ENCODE results near the gene OSBPL2. TPM values are rescaled to one million over a fixed set of nuclear protein-coding genes. Genes with fewer than 3 reads are reported as not detected.

Gene OSBPL2
- total RNA-seq, 1 experiment from 2014 or later, result 41.4 TPM

DNA sequence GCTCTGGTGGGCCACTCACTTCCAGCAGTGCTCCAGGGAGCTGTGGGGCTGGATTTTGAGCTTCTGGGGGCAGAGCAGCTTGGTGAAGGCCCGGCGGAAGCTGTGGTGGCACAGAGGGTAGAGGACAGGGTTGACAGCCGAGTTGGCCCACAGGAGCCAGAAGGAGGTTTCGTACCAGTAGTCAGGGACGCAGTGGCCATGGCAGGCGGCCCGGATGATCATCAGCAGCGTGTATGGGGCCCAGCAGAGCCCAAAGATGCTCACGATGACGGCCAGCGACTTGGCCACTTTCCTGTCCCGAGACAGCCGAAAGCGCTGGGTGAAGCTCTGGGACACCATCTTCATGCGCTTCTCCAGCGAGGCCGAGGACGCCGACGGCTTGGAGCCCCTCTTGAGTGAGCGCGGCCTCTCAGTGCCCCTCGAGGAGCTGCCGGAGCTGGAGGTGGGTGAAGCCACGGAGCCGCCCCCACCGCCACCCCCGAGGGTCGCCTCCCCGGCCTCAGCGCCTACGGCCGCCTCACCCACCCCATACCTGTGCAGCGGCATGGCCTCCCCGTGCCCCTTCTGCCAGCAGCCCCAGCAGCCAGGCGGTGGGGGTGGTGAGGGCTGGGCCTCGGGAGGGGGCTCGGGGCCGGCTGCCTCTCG is 22.2 kb upstream of the OSBPL2 start:
- in situ Hi-C loops (cut with HindIII; ENCODE audit: low pct_unique_long_range_greater_than_20kb, low sequenced_read_pairs), result no loop called here
- DNase-seq (ENCODE audit: low read depth, low spot score), result no peak
- TF ChIP-seq, protein P1, sequence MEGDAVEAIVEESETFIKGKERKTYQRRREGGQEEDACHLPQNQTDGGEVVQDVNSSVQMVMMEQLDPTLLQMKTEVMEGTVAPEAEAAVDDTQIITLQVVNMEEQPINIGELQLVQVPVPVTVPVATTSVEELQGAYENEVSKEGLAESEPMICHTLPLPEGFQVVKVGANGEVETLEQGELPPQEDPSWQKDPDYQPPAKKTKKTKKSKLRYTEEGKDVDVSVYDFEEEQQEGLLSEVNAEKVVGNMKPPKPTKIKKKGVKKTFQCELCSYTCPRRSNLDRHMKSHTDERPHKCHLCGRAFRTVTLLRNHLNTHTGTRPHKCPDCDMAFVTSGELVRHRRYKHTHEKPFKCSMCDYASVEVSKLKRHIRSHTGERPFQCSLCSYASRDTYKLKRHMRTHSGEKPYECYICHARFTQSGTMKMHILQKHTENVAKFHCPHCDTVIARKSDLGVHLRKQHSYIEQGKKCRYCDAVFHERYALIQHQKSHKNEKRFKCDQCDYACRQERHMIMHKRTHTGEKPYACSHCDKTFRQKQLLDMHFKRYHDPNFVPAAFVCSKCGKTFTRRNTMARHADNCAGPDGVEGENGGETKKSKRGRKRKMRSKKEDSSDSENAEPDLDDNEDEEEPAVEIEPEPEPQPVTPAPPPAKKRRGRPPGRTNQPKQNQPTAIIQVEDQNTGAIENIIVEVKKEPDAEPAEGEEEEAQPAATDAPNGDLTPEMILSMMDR (IDR thresholded peaks at IDR 0.05), result no peak
- TF ChIP-seq TCF7L2 (IDR thresholded peaks at IDR 0.05; ENCODE audit: low read depth, low read length), result no peak
- no peak for TF ChIP-seq SIN3A (IDR thresholded peaks at IDR 0.05; ENCODE audit: borderline replicate concordance, insufficient read depth, low read depth, low read length)
- Histone ChIP-seq H3K27me3 (ENCODE audit: control insufficient read depth, insufficient read depth, low read length) (no peaks in the 10 kb centered on the region), H3K27ac (ENCODE audit: low read length) (no peak overlapping the region), H3K4me3 (ENCODE audit: low read depth in 2 of 2, low read length in 2 of 2) (no peak overlapping the region), H3K4me1 (ENCODE audit: control insufficient read depth, insufficient read depth, low read length) (peaks cover 11% of the 10 kb centered on the region), H3K36me3 (ENCODE audit: control insufficient read depth, insufficient read depth, low read length) (no peaks in the 10 kb centered on the region), H3K9me3 (ENCODE audit: control insufficient read depth, insufficient read depth, low read depth, low read length) (no peaks in the 10 kb centered on the region)
- ATAC-seq, result no peak
- ChIA-PET CTCF (no interaction called here), POLR2A (no interaction called here)
- intact Hi-C loops (cut with micrococcal nuclease; ENCODE audit: unreplicated experiment), result no loop called here
- no TSS peak for BruUV-seq (replicated peaks)

DNA sequence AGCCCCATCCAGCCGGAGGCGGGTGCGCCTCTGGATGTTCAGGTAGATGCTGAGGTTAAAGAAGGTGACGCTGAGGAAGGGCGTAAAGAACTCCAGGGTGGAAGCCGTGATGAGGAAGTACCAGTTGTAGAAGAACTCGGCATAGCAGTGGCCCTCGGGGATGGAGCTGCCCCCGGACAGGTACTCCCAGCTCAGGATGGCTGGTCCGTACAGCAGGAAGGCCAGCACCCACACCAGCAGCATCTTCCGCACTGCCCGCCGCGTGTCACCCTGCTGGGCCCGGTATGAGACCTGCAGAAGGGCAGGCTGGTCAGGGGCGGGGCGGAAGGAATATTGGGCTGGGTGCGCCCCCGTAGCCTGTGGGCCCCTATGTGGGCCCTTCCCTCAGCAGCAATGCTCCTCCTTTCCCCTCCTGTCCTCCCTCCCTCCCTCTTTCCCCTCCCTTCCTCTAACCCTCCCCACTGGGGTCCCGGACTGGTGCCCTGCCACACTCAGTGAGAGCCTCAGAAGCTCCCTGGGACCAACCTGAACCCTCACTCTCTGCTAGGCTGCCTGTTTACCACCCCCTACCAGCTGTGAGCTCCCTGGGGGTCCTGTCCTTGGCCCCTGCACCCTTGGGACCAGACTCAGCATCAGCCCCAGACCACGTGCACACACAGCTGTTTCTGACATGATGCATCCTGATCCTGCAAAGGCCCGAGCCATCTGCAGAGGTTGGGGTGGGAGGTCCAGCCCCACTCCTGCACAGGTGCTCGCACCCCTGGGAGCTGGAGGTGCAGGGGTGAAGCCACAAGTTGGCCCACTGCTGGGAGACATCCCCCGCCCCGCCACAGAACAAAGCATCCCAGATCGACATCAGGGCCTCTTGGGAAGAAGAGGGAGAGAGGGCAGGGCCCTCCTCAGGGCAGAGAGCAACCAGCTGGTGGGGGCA is 21.4 kb upstream of the OSBPL2 start:
- no TSS peak for BruUV-seq (replicated peaks)
- Histone ChIP-seq H3K4me3 (ENCODE audit: low read depth in 2 of 2, low read length in 2 of 2) (no peak overlapping the region), H3K36me3 (ENCODE audit: control insufficient read depth, insufficient read depth, low read length) (no peaks in the 10 kb centered on the region), H3K27ac (ENCODE audit: low read length) (no peak overlapping the region), H3K27me3 (ENCODE audit: control insufficient read depth, insufficient read depth, low read length) (no peaks in the 10 kb centered on the region; the same call in 1 of the 2 replicates), H3K4me1 (ENCODE audit: control insufficient read depth, insufficient read depth, low read length) (peaks cover 10% of the 10 kb centered on the region), H3K9me3 (ENCODE audit: control insufficient read depth, insufficient read depth, low read depth, low read length) (no peaks in the 10 kb centered on the region)
- ATAC-seq (no peak), DNase-seq (ENCODE audit: low read depth, low spot score) (no peak)
- ChIA-PET POLR2A (no interaction called here), CTCF (no interaction called here)
- TF ChIP-seq, protein P2, sequence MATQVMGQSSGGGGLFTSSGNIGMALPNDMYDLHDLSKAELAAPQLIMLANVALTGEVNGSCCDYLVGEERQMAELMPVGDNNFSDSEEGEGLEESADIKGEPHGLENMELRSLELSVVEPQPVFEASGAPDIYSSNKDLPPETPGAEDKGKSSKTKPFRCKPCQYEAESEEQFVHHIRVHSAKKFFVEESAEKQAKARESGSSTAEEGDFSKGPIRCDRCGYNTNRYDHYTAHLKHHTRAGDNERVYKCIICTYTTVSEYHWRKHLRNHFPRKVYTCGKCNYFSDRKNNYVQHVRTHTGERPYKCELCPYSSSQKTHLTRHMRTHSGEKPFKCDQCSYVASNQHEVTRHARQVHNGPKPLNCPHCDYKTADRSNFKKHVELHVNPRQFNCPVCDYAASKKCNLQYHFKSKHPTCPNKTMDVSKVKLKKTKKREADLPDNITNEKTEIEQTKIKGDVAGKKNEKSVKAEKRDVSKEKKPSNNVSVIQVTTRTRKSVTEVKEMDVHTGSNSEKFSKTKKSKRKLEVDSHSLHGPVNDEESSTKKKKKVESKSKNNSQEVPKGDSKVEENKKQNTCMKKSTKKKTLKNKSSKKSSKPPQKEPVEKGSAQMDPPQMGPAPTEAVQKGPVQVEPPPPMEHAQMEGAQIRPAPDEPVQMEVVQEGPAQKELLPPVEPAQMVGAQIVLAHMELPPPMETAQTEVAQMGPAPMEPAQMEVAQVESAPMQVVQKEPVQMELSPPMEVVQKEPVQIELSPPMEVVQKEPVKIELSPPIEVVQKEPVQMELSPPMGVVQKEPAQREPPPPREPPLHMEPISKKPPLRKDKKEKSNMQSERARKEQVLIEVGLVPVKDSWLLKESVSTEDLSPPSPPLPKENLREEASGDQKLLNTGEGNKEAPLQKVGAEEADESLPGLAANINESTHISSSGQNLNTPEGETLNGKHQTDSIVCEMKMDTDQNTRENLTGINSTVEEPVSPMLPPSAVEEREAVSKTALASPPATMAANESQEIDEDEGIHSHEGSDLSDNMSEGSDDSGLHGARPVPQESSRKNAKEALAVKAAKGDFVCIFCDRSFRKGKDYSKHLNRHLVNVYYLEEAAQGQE (IDR thresholded peaks at IDR 0.05; ENCODE audit: insufficient read depth in 1 of 2, low read depth in 2 of 2, low read length in 1 of 2), result no peak
- TF ChIP-seq POLR2AphosphoS5 (IDR thresholded peaks at IDR 0.05; ENCODE audit: low read depth, low read length), result no peak
- TF ChIP-seq, protein P1 (IDR thresholded peaks at IDR 0.05), result no peak
- TF ChIP-seq TCF7L2 (IDR thresholded peaks at IDR 0.05; ENCODE audit: low read depth, low read length), result no peak
- TF ChIP-seq SIN3A (IDR thresholded peaks at IDR 0.05; ENCODE audit: borderline replicate concordance, insufficient read depth, low read depth, low read length), result no peak
- in situ Hi-C loops (cut with HindIII; ENCODE audit: low pct_unique_long_range_greater_than_20kb, low sequenced_read_pairs), result no loop called here
- intact Hi-C loops (cut with micrococcal nuclease; ENCODE audit: unreplicated experiment), result no loop called here
